H9 (cell line): ENCODE measurements around the gene VTCN1. TPM values are rescaled to one million over a fixed set of nuclear protein-coding genes. Genes with fewer than 3 reads are reported as not detected.
A peak's percentile ranks its signal among the peaks of the same experiment; 100 is the strongest.

Source experiments
- DNase-seq: peaks from one replicate; pipeline ENCODE4 v3.0.0-alpha.2; 2017
- H2AFZ ChIP-seq: one replicate; pipeline ENCODE4 v1.6.1; 2013; ENCODE audit warnings: mild to moderate bottlenecking, low read length, control low read depth, moderate library complexity
- H2AK5ac ChIP-seq: 2 replicates; pipeline ENCODE4 v1.6.1; 2013; ENCODE audit warnings: low read length, control low read depth, mixed read lengths; ENCODE audit not compliant: insufficient read length
- H2BK120ac ChIP-seq: one replicate; pipeline ENCODE4 v1.6.1; 2013; ENCODE audit warnings: low read depth, mild to moderate bottlenecking, low read length, control low read depth, inconsistent platforms; ENCODE audit not compliant: poor library complexity, severe bottlenecking
- H2BK12ac ChIP-seq: 2 replicates; pipeline ENCODE4 v1.6.1; 2013; ENCODE audit warnings: low read length, control low read depth, mixed read lengths, low read depth; ENCODE audit not compliant: insufficient read length
- H2BK15ac ChIP-seq: 2 replicates; pipeline ENCODE4 v1.6.1; 2013; ENCODE audit warnings: low read depth, low read length, control low read depth
- H2BK20ac ChIP-seq: one replicate; pipeline ENCODE4 v1.6.1; 2013; ENCODE audit warnings: low read depth, mild to moderate bottlenecking, low read length, control low read depth, inconsistent platforms; ENCODE audit not compliant: poor library complexity, severe bottlenecking
- H2BK5ac ChIP-seq: 2 replicates; pipeline ENCODE4 v1.6.1; 2013; ENCODE audit warnings: low read length, control low read depth, mixed read lengths; ENCODE audit not compliant: insufficient read length
- H3K14ac ChIP-seq: 2 replicates; pipeline ENCODE4 v1.6.1; 2013; ENCODE audit warnings: low read length, control low read depth; ENCODE audit not compliant: insufficient read depth
- H3K18ac ChIP-seq: 2 replicates; pipeline ENCODE4 v1.6.1; 2013; ENCODE audit warnings: low read depth, mild to moderate bottlenecking, mixed read lengths, low read length, control low read depth; ENCODE audit not compliant: insufficient read length
- H3K23ac ChIP-seq: 2 replicates; pipeline ENCODE4 v1.6.1; 2013; ENCODE audit warnings: low read length, control low read depth, mixed read lengths, low read depth; ENCODE audit not compliant: insufficient read length
- H3K23me2 ChIP-seq: 2 replicates; pipeline ENCODE4 v1.6.1; 2013; ENCODE audit warnings: low read depth, mild to moderate bottlenecking, mixed read lengths, low read length, control low read depth; ENCODE audit not compliant: insufficient read length, poor library complexity, severe bottlenecking
- H3K27ac ChIP-seq: 2 replicates; pipeline ENCODE4 v1.5.1; 2013; ENCODE audit warnings: low read length, control low read depth, mixed read lengths, low read depth; ENCODE audit not compliant: insufficient read length
- H3K27me3 ChIP-seq: 2 replicates; pipeline ENCODE4 v1.6.1; 2013; ENCODE audit warnings: low read length, control low read depth, inconsistent platforms; ENCODE audit not compliant: insufficient read depth
- H3K4ac ChIP-seq: 2 replicates; pipeline ENCODE4 v1.6.1; 2013; ENCODE audit warnings: low read depth, mild to moderate bottlenecking, control low read depth, inconsistent platforms, low read length, moderate library complexity
- H3K4me1 ChIP-seq: 2 replicates; pipeline ENCODE4 v1.6.1; 2013; ENCODE audit warnings: low read length, control low read depth, inconsistent platforms; ENCODE audit not compliant: insufficient read depth
- H3K4me2 ChIP-seq: 2 replicates; pipeline ENCODE4 v1.6.1; 2013; ENCODE audit warnings: low read length, control low read depth, mixed read lengths; ENCODE audit not compliant: insufficient read length, insufficient read depth
- H3K56ac ChIP-seq: 2 replicates; pipeline ENCODE4 v1.6.1; 2013; ENCODE audit warnings: low read depth, mild to moderate bottlenecking, mixed read lengths, low read length, control low read depth; ENCODE audit not compliant: insufficient read length
- H3K79me1 ChIP-seq: 2 replicates; pipeline ENCODE4 v1.6.1; 2013; ENCODE audit warnings: low read depth, mild to moderate bottlenecking, moderate library complexity, low read length, control low read depth, inconsistent platforms; ENCODE audit not compliant: insufficient read depth, poor library complexity, severe bottlenecking
- H3K79me2 ChIP-seq: 2 replicates; pipeline ENCODE4 v1.6.1; 2013; ENCODE audit warnings: low read length, control low read depth, inconsistent platforms; ENCODE audit not compliant: insufficient read depth
- H3K9ac ChIP-seq: 2 replicates; pipeline ENCODE4 v1.6.1; 2013; ENCODE audit warnings: low read length, control low read depth, mixed read lengths; ENCODE audit not compliant: insufficient read length; ENCODE audit errors: extremely low read depth
- H3K9me3 ChIP-seq: one replicate; pipeline ENCODE4 v1.6.1; 2013; ENCODE audit warnings: low read depth, low read length, inconsistent platforms; ENCODE audit not compliant: control insufficient read depth
- H3T11ph ChIP-seq: one replicate; pipeline ENCODE4 v1.6.1; 2013; ENCODE audit warnings: mild to moderate bottlenecking, low read length, control low read depth, inconsistent platforms
- H4K20me1 ChIP-seq: one replicate; pipeline ENCODE4 v1.6.1; 2013; ENCODE audit not compliant: control insufficient read depth, insufficient read length, insufficient read depth
- H4K5ac ChIP-seq: 2 replicates; pipeline ENCODE4 v1.6.1; 2013; ENCODE audit warnings: low read depth, mild to moderate bottlenecking, mixed read lengths, low read length, control low read depth; ENCODE audit not compliant: insufficient read length
- H4K8ac ChIP-seq: replicated peaks from 2 replicates; pipeline ENCODE4 v1.6.1; 2013; ENCODE audit warnings: low read length, control low read depth, mixed read lengths, low read depth; ENCODE audit not compliant: insufficient read length
- H4K91ac ChIP-seq: 2 replicates; pipeline ENCODE4 v1.6.1; 2013; ENCODE audit warnings: low read depth, mild to moderate bottlenecking, moderate library complexity, mixed read lengths, low read length, control low read depth; ENCODE audit not compliant: insufficient read length
- H3K27ac Mint-ChIP-seq, 3 experiments: 2 replicates in 2 of 3; 3 replicates in 1 of 3; pipeline ENCODE4 v1.8.0; 2020 to 2021; ENCODE audit warnings: mixed read lengths in 3 of 3, mild to moderate bottlenecking in 1 of 3, moderate library complexity in 1 of 3
- H3K27me3 Mint-ChIP-seq: 2 replicates; pipeline ENCODE4 v1.8.0; 2021; ENCODE audit warnings: low read depth, mild to moderate bottlenecking, moderate library complexity, mixed read lengths
- H3K36me3 Mint-ChIP-seq, 3 experiments: 2 replicates in 2 of 3; 3 replicates in 1 of 3; pipeline ENCODE4 v1.8.0; 2020 to 2021; ENCODE audit warnings: low read depth in 3 of 3, mixed read lengths in 3 of 3; ENCODE audit not compliant: insufficient read depth in 1 of 3
- H3K4me1 Mint-ChIP-seq, 2 experiments: 2 replicates each; pipeline ENCODE4 v1.8.0; 2020; ENCODE audit warnings: mixed read lengths in 2 of 2
- H3K4me3 Mint-ChIP-seq, 2 experiments: 2 replicates in 1 of 2; 3 replicates in 1 of 2; pipeline ENCODE4 v1.8.0; 2020 to 2021; ENCODE audit warnings: mild to moderate bottlenecking in 2 of 2, mixed read lengths in 2 of 2, moderate library complexity in 1 of 2
- H3K9me3 Mint-ChIP-seq, 2 experiments: 2 replicates in 1 of 2; 3 replicates in 1 of 2; pipeline ENCODE4 v1.8.0; 2020; ENCODE audit warnings: mild to moderate bottlenecking in 2 of 2, mixed read lengths in 2 of 2, moderate library complexity in 1 of 2
- WGBS: extraction: QIAGEN DNeasy Blood & Tissue Kit; methylation state at CpG from one replicate; pipeline ENCODE4 v1.1.7; 2013; ENCODE audit warnings: missing lambda C conversion rate, low lambda C conversion rate, mixed read lengths; ENCODE audit not compliant: insufficient read length; ENCODE audit errors: extremely low coverage; 5-methylcytosine and 5-hydroxymethylcytosine counted together
- total RNA-seq: library from RNA; stranded (reverse); gene quantifications from 2 replicates; pipeline ENCODE4 v1.2.1, GENCODE V29; 2021
- TF ChIP-seq, protein P1 (sequence below): fragments of 200-600 bp; sonication (generic); conservative IDR thresholded peaks from 3 replicates; pipeline ENCODE4 v1.8.0; 2021; ENCODE audit warnings: antibody characterized with exemption, mild to moderate bottlenecking

VTCN1 gene
- total RNA-seq, 1 experiment from 2014 or later: 0.33 TPM

DNA sequence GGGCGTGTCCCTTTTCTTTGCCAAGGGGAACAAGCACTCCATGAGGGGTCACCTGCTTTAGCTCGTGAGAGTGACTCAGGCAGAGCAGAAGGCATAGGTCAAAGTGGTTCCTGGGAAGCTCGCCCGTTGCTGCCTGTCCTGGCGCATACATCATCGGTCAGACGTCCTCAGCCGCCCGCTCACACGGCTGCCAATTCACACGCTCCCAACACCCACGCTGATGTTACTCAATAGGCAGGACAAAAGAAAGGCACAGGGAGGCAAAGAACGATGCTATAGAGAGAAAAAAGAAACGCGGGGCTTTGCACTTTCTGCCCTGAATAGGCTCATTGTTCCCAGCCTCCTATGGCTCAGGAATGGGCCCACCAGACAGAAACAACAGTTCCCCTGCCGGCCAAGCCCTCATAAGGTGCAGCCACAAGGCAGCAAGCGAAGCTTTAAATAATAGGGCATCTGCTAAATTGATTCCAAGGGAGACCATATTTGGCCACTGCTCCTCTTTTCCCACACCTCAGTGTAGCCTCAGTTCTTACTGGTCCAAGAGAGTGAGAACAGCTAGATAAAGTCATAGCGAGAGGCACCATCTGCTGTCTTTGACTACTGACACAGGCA lies 38.7 kb downstream of the VTCN1 start:
- peak overlapping the region; percentile 27 to 83 (median 69); a peak in 5 of 7 replicates for H3K27ac Mint-ChIP-seq
- Histone ChIP-seq H4K8ac (no peak overlapping the region), H4K20me1 (no peaks in the 10 kb centered on the region), H3K9ac (no peak overlapping the region), H3T11ph (no peak overlapping the region), H4K91ac (no peak overlapping the region), H3K4me1 (peaks cover 3% of the 10 kb centered on the region; the same call in 1 of the 2 replicates), H3K4me2 (no peak overlapping the region), H4K5ac (no peak overlapping the region), H2AK5ac (no peak overlapping the region), H2BK5ac (no peak overlapping the region), H3K18ac (no peak overlapping the region), H2BK120ac (no peak overlapping the region), H3K27me3 (no peaks in the 10 kb centered on the region), H3K56ac (no peak overlapping the region), H3K27ac (no peak overlapping the region), H2BK20ac (no peak overlapping the region), H2AFZ (no peak overlapping the region), H3K14ac (no peak overlapping the region), H3K23ac (no peak overlapping the region), H2BK15ac (no peak overlapping the region), H3K9me3 (no peaks in the 10 kb centered on the region), H3K79me1 (no peaks in the 10 kb centered on the region), H3K4ac (no peak overlapping the region), H3K79me2 (no peaks in the 10 kb centered on the region), H2BK12ac (no peak overlapping the region), H3K23me2 (no peaks in the 10 kb centered on the region)
- peaks cover 37 to 45% of the 10 kb centered on the region in 2 experiments for H3K4me1 Mint-ChIP-seq
- H3K9me3 Mint-ChIP-seq: peaks cover 0 to 3% of the 10 kb centered on the region in 2 experiments; a peak in 1 of 5 replicates
- no peak for DNase-seq
- H3K4me3 Mint-ChIP-seq: no peak overlapping the region
- 0 out of 7 replicates have a peak, but pooled peaks cover 0 to 10% (median 0%) of the 10 kb centered on the region in 3 experiments for H3K36me3 Mint-ChIP-seq
- no CpG with 5 or more reads among the region's 18 CpGs for WGBS
- TF ChIP-seq, protein P1, sequence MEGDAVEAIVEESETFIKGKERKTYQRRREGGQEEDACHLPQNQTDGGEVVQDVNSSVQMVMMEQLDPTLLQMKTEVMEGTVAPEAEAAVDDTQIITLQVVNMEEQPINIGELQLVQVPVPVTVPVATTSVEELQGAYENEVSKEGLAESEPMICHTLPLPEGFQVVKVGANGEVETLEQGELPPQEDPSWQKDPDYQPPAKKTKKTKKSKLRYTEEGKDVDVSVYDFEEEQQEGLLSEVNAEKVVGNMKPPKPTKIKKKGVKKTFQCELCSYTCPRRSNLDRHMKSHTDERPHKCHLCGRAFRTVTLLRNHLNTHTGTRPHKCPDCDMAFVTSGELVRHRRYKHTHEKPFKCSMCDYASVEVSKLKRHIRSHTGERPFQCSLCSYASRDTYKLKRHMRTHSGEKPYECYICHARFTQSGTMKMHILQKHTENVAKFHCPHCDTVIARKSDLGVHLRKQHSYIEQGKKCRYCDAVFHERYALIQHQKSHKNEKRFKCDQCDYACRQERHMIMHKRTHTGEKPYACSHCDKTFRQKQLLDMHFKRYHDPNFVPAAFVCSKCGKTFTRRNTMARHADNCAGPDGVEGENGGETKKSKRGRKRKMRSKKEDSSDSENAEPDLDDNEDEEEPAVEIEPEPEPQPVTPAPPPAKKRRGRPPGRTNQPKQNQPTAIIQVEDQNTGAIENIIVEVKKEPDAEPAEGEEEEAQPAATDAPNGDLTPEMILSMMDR: peak; percentile 18; the same call in 1 of the 3 replicates
- no peaks in the 10 kb centered on the region for H3K27me3 Mint-ChIP-seq
